COLO668 (cell line): Measurements from ENCODE around the gene LKAAEAR1.

ENCODE experiments used
- DNase-seq: peaks from one replicate; lab custom pipeline; 2025; ENCODE audit not compliant: unreplicated experiment; lab: John Stamatoyannopoulos, UW

The LKAAEAR1 gene

DNA sequence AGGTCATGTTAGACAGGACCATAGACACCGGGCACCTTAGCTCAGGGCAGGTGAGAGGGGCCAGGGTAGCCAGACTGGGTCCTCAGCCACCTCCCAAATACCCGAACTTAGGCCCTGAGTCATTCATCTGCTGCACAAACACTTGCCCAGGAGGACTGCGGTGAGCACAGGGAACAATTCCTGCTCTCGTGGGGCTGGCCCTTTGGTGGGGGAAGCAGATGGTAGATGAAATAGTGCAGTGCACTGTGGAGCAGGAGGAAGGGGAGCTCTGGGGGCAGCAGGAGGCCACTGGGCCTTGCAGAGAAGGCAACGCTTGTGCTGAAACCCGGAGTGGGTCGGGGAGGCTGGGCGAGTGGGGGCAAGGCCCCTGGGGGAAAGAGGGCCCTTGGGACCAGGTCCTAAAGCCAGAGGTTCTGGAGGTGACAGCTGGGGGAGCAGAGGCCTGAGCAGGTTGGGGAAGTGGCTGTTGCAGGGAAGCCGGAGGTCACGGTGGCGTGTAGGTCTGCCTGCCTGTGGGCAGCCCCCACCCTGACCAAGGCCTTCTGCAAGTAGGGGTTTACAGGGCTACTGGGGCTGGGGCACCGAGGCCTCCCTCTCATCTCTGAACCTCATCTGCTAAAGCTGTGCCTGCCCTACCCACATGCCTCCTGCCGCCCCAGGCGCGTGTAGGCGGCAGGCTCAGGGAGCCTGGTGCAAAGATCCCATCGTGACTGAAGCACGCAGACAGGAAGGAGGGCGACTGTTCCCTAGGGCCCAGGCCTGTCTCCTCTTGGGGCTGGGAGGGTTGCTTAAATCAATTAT is 27.8 kb upstream of the LKAAEAR1 start:
- no peak for DNase-seq

DNA sequence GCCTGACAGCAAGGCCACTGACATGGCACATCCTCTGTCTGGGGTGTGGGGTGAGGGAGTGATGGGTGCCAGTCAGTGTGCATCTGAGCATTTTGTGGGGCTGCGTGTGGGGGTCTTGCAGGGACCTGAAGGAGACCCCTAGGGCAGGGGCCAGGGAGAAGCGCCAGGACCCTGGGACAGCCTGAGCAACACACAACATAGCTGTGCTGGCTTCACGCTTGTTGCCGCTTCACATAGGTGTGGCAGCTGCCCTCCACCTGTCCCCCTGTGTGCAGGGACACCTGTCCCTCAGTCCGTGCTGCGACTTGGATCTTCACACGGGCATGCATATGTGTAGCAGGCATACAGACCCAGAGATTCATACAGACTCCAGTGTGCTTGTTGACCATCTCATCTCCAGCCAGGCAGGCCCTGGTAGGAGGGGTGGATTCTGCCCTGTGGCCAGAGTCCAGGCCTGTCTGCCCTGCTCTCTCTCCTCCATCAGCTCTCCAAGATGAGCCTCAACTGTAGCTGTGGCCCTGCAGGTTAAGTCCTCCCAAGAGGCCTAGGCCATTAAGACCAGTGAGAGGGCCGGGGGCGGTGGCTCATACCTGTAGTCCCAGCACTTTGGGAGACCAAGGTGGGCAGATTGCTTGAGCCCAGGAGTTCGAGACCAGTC is 26.3 kb upstream of the LKAAEAR1 start:
- DNase-seq = peak; percentile 46

DNA sequence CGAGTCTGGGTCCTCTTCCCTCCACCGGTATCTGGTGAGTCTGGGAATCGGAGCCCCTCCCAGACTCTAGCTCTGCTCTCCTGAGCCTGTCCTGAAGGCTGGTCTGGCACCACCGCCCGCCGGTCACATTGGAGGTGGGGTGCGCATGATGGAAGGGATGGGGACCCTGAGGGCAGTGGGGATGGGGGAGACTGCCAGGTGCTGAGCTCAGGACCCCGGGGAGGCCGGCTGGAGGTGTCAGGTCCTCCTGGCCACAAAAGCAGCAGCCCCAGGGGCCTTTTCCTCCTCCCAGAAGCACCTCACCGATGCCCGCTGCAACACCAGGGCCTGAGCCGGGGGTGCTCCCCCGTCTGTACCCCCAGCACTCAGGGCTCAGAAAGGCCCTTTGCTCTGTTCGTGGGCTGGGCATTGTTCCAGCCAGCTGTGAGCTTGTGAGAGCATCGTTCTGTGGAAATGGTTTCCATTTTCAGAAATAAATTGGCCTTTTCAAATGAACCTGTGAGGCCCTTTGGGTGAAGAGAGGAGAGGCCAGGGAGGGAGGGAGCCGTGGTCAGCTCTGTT is 25.7 kb upstream of the LKAAEAR1 start:
- DNase-seq = no peak

DNA sequence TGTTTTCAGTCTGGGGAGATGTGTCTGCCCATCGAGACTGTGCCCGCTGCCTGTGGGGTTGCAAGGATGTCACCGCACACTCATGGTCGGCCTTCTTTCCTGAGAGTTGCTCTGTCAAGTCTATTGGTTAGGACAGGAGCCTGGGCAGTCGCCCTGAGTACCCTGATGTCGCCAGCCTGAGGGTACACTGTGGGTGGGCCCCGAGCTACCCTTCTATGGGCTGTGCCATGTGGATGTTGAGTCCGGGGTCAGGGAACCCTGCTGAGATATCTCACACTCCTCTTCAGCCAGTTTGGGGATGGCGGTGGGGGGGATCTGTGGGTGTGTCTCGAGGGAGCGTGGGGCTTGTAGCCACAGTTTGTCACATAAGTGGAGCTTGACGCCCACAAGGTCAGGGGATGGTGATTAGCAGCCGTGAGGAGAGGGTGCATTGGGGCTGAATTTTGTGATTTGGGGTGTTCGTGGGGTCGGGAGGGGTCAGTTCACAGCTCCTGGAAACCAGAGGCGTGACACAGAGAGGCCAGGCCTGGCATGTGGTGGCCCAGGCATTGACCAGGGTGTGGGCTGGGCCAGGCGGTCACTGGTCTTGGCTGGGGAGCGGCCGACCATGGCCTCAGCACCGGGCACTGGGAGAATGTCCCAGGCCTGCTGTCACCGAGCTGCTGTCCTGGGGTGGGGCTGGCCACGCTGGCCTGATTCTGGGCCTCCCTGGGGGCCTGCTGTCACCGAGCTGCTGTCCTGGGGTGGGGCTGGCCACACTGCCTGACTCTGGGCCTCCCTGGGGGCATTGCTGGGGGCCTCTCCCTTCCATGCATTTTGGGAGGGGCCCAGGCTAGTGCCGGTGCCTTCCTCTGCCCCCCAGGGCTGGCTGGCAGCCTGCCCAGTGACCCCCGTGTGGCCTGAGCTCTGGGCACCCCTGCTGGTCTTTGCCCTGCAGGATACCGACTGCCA is 24.8 kb upstream of the LKAAEAR1 start:
- DNase-seq = no peak

DNA sequence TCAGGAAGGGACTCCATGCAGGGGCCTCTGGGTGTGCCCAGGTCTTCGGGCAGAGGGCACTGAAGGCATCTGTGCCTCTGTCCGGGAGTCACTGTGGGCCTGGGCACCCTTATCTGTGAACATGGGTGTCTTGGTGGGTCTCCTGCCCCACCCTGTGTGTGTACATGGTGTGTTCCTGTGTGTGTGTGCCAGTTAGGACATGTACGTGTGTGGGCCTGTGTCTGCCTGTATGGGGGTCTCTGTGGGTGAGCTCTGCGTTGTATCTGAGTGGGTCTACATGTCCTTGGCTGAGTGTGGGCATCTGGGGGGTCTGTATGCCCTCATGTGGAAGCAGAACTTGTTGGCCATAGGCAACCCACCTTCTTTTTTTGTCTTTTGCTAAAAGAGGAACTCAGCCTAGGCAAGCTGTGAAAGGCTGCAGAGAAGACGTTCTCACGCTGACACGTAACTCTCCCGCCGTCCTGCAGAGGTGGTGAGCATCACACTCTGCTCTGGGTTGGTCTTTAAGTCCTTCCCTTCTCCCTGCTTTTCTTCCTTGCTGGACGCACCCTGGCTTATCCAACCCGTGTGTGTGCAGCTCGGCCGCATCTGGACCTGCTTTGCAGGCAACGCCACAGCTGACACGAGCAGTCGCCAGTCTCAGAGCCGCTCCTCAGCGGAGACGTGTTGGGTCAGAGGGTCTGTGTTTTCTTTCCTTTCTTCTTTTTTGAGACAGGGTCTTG is 23.7 kb upstream of the LKAAEAR1 start:
- DNase-seq = no peak

DNA sequence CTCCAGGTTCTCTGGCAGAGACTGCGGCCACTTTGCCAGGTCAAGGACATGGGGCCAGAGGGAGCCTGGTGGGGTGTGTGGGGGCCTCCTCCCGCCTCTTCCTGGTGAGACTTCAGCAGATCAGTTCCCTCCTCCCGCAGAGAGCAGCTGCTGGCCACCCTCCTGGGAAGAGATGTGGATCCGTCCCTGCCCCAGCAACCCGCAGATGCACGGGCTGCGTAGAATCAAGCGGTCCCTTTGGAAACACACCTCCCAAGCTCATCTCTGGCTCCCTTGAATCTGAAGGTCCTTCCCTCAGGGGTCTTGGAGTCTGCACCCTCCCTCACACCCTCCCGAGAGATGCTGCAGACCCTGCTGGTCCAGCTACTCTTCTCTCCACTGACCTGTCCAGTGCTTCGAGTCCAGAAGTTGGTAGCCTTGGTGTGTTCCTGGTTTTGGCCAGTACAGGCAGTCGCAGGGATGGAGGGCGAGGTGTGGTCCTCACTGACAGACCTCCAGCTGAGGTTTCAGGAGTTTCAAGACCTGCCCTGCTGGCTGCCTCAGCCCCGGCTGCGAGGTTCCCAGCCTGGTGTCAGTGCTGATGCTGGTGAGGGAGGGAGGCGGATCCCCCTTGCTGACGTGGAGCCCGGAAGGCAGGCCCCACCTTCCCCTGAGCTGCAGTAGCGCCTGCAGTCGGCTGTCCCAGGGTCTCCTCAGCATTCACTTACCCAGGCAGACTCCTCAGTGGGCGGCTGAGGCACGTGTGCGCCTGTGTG is 23.0 kb upstream of the LKAAEAR1 start, which contains the start of gene NPBWR2:
Gene NPBWR2, minus strand, starts transcription at position 585 of the 755 bp plus-strand sequence. CDS start 734 bp downstream, outside the sequence.
- DNase-seq = no peak

DNA sequence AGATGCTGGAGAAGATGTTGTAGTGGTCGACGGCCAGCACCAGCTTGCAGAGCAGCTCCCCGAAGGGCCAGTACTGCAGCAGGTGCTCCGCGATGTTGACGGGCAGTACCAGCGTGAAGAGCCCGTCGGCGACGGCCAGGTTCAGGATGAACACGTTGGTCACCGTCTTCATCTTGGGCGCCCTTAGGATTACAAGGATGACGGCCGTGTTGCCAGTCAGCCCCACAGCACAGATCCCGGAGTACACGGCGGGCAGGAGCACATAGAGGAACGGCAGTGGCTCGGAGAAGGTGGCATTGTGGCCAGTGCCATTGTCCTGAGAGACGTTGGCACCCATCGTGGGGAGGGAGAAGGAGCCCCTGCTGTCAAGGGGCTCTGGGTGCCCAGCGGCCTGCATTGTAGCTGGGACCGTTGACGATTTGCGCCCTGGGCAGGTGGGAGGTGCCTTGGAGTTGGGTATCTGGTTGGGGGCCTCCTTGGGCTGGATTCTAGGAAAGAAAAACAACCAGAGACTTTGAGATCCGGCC is 22.3 kb upstream of the LKAAEAR1 start:
- DNase-seq = no peak

DNA sequence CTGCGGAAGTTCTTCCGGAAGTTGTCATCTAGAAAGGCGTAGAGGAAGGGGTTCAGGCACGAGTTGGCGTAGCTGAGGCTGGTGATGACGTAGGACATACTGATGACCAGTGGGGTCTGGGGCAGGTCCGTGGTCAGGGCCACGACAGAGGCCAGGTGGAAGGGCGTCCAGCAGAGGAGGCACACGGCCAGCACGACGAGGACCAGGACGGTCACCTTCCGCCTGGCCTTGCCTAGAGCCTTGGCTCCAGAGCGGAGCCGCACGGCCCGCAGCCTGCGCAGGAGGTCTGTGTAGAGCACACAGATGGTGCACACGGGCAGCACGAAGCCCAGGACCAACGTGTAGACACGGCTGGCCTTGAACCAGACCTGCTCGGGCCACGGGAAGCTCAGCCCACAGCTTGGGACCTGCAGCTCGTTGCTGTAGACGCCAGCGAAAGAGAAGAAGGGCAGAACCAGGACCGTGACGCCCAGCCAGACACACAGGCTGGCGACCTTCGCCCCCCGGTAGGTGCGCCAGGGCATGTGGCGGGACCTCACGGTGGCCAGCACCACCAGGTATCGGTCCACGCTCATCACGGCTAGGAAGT is 21.7 kb upstream of the LKAAEAR1 start:
- no peak for DNase-seq

DNA sequence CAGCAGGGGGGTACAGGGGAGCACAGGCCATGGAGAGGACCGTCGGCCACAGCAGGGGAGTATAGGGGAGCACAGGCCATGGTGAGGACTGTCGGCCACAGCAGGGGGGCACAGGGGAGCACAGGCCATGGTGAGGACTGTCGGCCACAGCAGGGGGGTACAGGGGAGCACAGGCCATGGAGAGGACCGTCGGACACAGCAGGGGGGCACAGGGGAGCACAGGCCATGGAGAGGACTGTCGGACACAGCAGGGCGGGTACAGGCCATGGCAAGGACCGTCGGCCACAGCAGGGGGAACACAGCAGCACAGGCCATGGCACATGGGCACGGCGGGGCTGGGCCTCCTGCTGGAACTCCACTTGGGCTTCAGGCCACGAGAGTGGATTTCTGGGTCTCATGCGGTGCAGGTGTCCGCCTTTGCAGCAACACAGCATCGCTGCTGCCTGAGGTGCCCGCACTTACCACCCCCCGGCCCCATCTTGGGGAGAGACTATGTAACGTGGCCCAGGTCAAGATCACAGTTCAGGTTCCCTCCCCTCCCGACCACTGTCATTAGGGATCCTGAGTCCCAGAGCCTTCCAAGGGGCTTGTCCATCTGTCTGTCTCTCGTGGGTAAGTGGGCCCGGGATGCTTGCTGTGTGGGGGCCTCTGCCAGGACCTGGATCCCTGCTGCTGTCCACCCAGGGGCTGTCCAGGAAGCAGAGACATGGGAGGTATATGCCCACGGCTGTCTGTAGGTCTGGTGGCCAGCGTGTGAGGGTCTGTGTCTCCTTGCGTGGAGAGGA is 20.7 kb upstream of the LKAAEAR1 start:
- no peak for DNase-seq

DNA sequence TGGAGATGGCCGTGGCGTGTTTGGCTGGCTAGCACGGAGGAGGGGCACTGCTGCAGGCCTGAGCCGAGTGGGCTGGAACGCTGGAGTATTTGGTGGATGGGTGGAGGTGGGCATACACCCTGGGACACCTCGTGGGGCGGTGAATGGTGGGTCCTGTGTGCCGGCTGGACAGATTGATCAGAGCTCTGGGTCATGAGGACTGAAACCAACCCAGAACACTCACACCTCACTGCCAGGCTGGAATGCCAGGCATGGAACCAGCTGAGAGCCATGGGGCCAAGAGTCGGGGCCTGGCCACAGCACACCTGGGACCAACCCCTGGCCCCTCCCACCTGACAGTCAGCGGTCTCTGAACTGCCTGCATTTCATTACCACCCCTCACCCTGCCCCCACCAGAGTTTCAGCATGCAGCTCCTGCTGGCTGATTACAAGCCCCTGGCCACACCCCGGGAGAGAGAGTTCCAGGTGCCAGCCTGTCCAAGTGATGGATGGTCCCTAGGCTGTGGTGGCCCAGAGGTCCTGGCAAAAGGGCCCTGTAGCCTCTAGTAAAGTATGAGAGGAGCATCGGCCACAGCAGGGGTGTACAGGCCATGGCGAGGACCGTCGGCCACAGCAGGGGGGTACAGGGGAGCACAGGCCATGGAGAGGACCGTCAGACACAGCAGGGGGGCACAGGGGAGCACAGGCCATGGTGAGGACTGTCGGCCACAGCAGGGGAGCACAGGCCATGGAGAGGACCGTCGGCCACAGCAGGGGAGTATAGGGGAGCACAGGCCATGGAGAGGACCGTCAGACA is 19.9 kb upstream of the LKAAEAR1 start:
- no peak for DNase-seq

DNA sequence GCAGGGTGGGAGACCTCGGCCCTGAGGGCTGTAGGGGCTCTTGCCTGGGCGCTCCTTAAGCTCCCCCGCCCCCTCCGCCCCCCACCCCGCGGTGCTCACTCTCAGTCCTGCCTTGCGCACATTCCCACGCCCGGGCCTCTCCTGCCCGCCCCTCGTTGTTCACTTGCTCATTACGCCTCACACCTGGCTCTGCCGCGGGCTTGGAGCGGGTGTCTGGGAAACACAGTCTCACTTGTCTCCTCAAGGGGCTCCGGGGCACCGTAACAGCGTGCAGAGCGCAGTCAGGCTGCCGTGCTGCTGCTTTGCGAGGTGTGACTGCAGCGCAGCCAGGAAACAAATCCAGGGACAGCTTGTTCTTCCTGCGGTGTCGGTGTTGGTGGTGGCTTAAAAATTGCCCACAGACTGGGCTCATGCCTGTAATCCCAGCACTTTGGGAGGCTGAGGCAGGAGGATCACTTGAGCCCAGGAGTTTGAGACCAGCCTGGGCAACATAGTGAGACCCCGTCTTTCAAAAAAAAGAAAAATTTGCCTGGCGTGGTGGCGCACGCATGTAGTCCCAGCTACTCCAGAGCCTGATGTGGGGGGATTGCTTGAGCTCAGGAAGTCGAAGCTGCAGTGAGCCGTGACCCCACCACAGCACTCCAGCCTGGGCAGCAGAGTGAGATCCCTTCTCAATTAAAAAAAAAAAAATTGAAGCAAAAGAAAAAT is 18.6 kb upstream of the LKAAEAR1 start:
- no peak for DNase-seq

DNA sequence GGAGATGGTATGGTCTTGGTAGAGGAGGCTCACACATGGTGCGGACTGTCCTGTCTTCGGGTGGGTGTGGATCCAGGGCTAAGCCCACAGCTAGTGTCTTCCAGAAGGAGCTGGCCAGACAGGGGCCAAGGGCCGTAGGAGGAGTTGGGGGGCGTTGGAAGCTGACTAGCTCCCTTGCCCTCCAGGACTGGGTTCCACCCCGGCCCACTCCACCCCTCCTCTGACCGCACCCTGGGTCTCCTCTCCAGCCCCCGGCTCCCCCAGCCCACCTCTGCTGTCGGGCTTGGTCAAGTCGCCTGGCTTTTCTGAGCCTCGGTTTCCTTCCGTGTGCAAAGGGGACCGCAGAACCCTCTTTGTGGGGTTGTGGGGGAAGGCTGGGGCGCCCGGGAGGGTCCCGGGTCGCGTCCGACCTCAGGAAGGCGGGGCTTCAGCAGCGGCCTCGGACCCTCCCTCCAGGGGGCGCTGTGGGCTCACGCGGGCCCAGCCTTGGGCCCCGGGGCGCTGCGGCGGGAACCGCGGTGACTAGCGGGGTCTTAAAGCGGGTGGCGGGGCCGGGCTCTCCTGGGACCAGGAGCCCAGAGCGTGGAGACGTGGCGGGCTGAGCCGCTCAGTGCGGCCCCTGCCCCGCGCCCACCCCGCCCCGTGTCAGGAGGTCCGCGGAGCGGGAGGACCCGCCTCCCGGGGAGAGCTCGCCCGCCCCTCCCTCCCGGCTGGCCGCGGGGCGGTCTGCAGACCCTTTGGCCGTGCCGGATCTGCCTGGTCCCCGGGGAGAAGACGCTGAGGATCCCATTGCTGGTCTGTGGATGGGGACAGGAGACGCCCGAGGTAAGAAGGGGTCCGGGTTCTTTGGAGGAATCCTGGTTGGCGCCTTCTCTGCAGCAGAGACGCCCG is 17.8 kb upstream of the LKAAEAR1 start:
- DNase-seq = peak; percentile 47

DNA sequence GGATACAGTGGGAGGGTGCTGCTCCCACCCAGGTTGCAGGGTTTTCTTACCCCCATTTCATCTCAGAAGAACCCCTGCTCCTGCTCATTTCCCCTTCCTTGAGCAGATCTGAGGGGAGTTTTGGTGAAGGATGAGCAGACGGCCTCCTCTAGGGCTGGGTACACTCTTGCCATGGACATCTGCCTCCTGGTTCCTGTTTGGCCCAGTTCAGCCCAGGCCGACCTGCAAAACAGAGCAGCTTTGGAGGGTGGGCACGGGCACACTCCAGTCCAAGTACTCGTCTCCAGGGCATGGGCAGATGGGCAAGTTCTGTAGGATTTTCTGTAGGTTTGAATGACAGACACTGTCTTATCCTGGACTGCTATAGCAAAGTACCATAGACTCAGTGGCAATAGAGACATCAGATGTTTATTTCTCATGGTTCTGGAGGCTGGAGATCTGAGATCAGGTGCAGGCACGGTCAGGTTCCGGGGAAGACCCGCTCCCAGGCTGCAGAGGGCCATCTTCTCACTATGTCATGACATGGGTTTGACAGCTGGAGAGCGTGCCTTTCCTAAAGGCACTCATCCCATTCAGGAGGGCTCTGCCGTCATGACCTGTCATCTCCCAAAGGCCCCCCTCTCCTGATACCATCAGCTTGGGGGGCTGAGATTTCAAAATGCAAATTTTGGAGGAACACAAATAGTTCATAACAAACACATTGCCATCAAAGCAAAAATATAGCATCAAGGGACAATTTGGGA is 16.9 kb upstream of the LKAAEAR1 start:
- DNase-seq = no peak

DNA sequence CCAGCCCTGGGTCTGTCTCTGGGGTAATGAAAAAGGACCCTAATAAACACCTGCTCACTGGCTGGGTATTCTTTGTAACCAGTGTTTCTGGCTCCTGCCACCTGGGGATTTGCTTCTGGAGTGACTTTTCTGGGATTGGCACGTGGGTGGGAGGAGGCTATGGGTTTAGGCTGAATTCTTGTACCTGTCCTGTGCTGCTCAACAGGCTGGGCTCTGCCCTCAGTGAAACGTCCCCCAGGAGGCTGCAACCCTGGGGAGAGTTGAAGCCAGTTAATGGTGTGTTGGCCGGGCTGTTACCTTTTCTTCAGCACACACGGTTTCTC is 16.3 kb upstream of the LKAAEAR1 start:
- DNase-seq = no peak

DNA sequence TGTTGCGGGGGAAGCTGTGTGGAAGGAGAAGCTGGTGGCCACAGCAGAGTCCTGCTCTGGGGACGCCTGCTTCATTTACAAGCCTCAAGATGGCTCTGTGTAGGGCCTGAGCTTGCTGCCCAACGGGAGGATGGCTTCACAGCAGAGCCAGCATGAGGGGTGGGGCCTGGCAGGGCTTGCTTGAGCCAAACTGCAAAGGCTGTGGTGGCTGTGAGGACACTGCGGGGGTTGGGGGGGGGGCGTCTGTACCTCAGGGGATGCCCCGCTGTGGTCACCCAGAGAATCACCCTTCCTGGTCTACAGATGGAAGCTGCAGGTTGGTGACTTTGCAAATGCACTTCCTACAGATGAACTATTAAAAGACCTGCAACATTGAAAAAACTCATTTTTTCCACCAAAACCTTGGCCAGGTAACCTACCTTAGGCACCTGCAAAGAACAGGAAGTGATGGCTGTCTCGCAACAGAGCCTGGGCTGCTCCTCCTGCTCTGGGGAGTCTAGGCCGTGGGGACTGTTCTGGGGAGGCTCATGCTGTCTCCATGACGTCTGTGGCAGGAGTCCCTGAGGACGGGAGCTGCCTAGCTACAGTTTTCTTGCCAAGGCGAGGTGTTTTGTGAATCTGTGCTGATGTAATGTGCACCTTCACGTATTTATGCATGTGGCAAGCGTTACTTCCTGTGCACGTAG is 15.8 kb upstream of the LKAAEAR1 start:
- no peak for DNase-seq
